IMR-90 (cell line): ENCODE results near the gene EFEMP1. TPM values are rescaled to one million over a fixed set of nuclear protein-coding genes. Genes with fewer than 3 reads are reported as not detected.

ENCODE experiments used
- ATAC-seq: fragments of 200-7000 bp; cut with Tn5 transposase; 2 replicates; pipeline ENCODE4 v1.9.1; 2020; ENCODE audit warnings: low read depth, mild to moderate bottlenecking, moderate library complexity
- BruUV-seq: library from RNA; stranded (reverse); fragments of 400-500 nt; replicated peaks from 2 replicates; lab custom pipeline; 2021; lab: Mats Ljungman, UMichigan
- CTCF ChIA-PET: fragments of 300-600 bp; formaldehyde crosslinking; extraction: SDS; loops from one replicate; lab custom pipeline; 2021; ENCODE audit warnings: antibody characterized with exemption; lab: Yijun Ruan, JAX
- POLR2A ChIA-PET: fragments of 300-600 bp; sonication (Branson Sonifier 250); formaldehyde crosslinking; loops from one replicate; lab custom pipeline; 2022; ENCODE audit warnings: antibody characterized with exemption; ENCODE audit not compliant: unreplicated experiment; lab: Charles Lee
- DNase-seq: peaks from one replicate; pipeline ENCODE4 v3.0.0; 2013
- H2AFZ ChIP-seq: replicated peaks from 2 replicates; pipeline ENCODE3; 2013; ENCODE audit warnings: low read length, mild to moderate bottlenecking; ENCODE audit not compliant: poor library complexity
- H2AK5ac ChIP-seq: 2 replicates; pipeline ENCODE4 v1.6.1; 2013; ENCODE audit warnings: low read depth, low read length, inconsistent platforms
- H2AK9ac ChIP-seq: replicated peaks from 2 replicates; pipeline ENCODE3; 2013; ENCODE audit warnings: mild to moderate bottlenecking, low read depth, low read length, moderate library complexity; ENCODE audit not compliant: poor library complexity
- H2BK120ac ChIP-seq: 2 replicates; pipeline ENCODE4 v1.6.1; 2013; ENCODE audit warnings: low read depth, low read length, inconsistent platforms
- H2BK15ac ChIP-seq: 3 replicates; pipeline ENCODE4 v1.6.1; 2013; ENCODE audit warnings: low read depth, low read length, inconsistent platforms
- H2BK20ac ChIP-seq: 2 replicates; pipeline ENCODE4 v1.6.1; 2013; ENCODE audit warnings: low read depth, mild to moderate bottlenecking, inconsistent platforms, low read length, moderate library complexity
- H2BK5ac ChIP-seq: 2 replicates; pipeline ENCODE4 v1.6.1; 2013; ENCODE audit warnings: mild to moderate bottlenecking, low read depth, low read length, inconsistent platforms; ENCODE audit not compliant: poor library complexity, severe bottlenecking
- H3K14ac ChIP-seq: replicated peaks from 2 replicates; pipeline ENCODE4 v1.6.1; 2013; ENCODE audit warnings: low read depth, low read length, inconsistent platforms
- H3K18ac ChIP-seq: 2 replicates; pipeline ENCODE4 v1.6.1; 2013; ENCODE audit warnings: low read depth, low read length, control low read depth
- H3K23ac ChIP-seq: 2 replicates; pipeline ENCODE4 v1.6.1; 2013; ENCODE audit warnings: low read depth, low read length, inconsistent platforms
- H3K27ac ChIP-seq: 2 replicates; pipeline ENCODE4 v1.5.1; 2013; ENCODE audit warnings: mild to moderate bottlenecking, control low read depth, low read length; ENCODE audit not compliant: insufficient read depth
- H3K27me3 ChIP-seq: 2 replicates; pipeline ENCODE4 v1.6.1; 2013; ENCODE audit warnings: low read length; ENCODE audit not compliant: control insufficient read depth, insufficient read depth
- H3K36me3 ChIP-seq: 2 replicates; pipeline ENCODE4 v1.6.1; 2013; ENCODE audit warnings: low read length, mixed read lengths; ENCODE audit not compliant: control insufficient read depth, insufficient read depth
- H3K4ac ChIP-seq: 2 replicates; pipeline ENCODE4 v1.6.1; 2013; ENCODE audit warnings: low read depth, low read length, inconsistent platforms
- H3K4me1 ChIP-seq: 2 replicates; pipeline ENCODE4 v1.6.1; 2013; ENCODE audit warnings: low read length, mixed read lengths; ENCODE audit not compliant: control insufficient read depth, insufficient read depth
- H3K4me2 ChIP-seq: 2 replicates; pipeline ENCODE4 v1.6.1; 2013; ENCODE audit warnings: low read depth, mild to moderate bottlenecking, control low read depth, low read length, moderate library complexity
- H3K4me3 ChIP-seq: 2 replicates; pipeline ENCODE4 v1.5.1; 2013; ENCODE audit warnings: low read depth, mild to moderate bottlenecking, control low read depth, low read length, moderate library complexity; ENCODE audit not compliant: insufficient read depth
- H3K56ac ChIP-seq: 2 replicates; pipeline ENCODE4 v1.6.1; 2013; ENCODE audit warnings: low read length, inconsistent platforms; ENCODE audit not compliant: insufficient read depth; ENCODE audit errors: extremely low read depth
- H3K79me1 ChIP-seq, 2 experiments: 2 replicates each; pipeline ENCODE4 v1.6.1; 2013; ENCODE audit warnings: low read length in 2 of 2, inconsistent platforms in 1 of 2, low read depth in 1 of 2
- H3K9ac ChIP-seq: 2 replicates; pipeline ENCODE4 v1.6.1; 2013; ENCODE audit warnings: low read depth, low read length, control low read depth
- H3K9me1 ChIP-seq: 2 replicates; pipeline ENCODE4 v1.6.1; 2013; ENCODE audit warnings: low read length, inconsistent platforms; ENCODE audit not compliant: insufficient read depth
- H3K9me3 ChIP-seq: 2 replicates; pipeline ENCODE4 v1.6.1; 2013; ENCODE audit warnings: low read length; ENCODE audit not compliant: control insufficient read depth, insufficient read depth
- H4K20me1 ChIP-seq: 2 replicates; pipeline ENCODE4 v1.6.1; 2013; ENCODE audit warnings: low read length, inconsistent platforms; ENCODE audit not compliant: insufficient read depth
- H4K5ac ChIP-seq: 2 replicates; pipeline ENCODE4 v1.6.1; 2013; ENCODE audit warnings: mild to moderate bottlenecking, low read depth, low read length, control low read depth
- H4K8ac ChIP-seq, 2 experiments: 2 replicates each; pipeline ENCODE4 v1.6.1; 2013; ENCODE audit warnings: low read depth in 2 of 2, low read length in 2 of 2, control low read depth in 1 of 2, inconsistent platforms in 1 of 2
- H4K91ac ChIP-seq: 2 replicates; pipeline ENCODE4 v1.6.1; 2013; ENCODE audit warnings: low read depth, low read length, inconsistent platforms; ENCODE audit not compliant: insufficient read depth
- BHLHE40 ChIP-seq: fragments of 150-350 bp; IDR thresholded peaks from 2 replicates; pipeline ENCODE4 v1.6.1; 2016; ENCODE audit warnings: mild to moderate bottlenecking, low read depth, low read length
- CEBPB ChIP-seq: IDR thresholded peaks from 2 replicates; pipeline ENCODE4 v1.6.1; 2012; ENCODE audit warnings: low read depth, low read length, improper control_type of control experiment
- CHD1 ChIP-seq: IDR thresholded peaks from 2 replicates; pipeline ENCODE4 v1.6.1; 2012; ENCODE audit warnings: low read depth, low read length, improper control_type of control experiment
- FOS ChIP-seq: fragments of 150-350 bp; IDR thresholded peaks from 2 replicates; pipeline ENCODE4 v1.6.1; 2016; ENCODE audit warnings: low read depth, low read length
- MAFK ChIP-seq: IDR thresholded peaks from 2 replicates; pipeline ENCODE4 v1.6.1; 2012; ENCODE audit warnings: low read depth, low read length, improper control_type of control experiment
- MAZ ChIP-seq: IDR thresholded peaks from 2 replicates; pipeline ENCODE4 v1.6.1; 2012; ENCODE audit warnings: low read depth, mild to moderate bottlenecking, low read length, improper control_type of control experiment, moderate library complexity, borderline replicate concordance
- MXI1 ChIP-seq: IDR thresholded peaks from 2 replicates; pipeline ENCODE4 v1.6.1; 2012; ENCODE audit warnings: low read depth, mild to moderate bottlenecking, low read length, moderate library complexity, borderline replicate concordance
- NFE2L2 ChIP-seq: fragments of 150-350 bp; IDR thresholded peaks from 2 replicates; pipeline ENCODE4 v1.6.1; 2016; ENCODE audit warnings: low read depth, mild to moderate bottlenecking, low read length
- POLR2A ChIP-seq: IDR thresholded peaks from 2 replicates; pipeline ENCODE4 v1.6.1; 2012; ENCODE audit warnings: mild to moderate bottlenecking, low read depth, low read length
- RAD21 ChIP-seq: IDR thresholded peaks from 2 replicates; pipeline ENCODE4 v1.6.1; 2012; ENCODE audit warnings: low read length, improper control_type of control experiment
- RCOR1 ChIP-seq: IDR thresholded peaks from 2 replicates; pipeline ENCODE4 v1.6.1; 2012; ENCODE audit warnings: mild to moderate bottlenecking, low read length, improper control_type of control experiment; ENCODE audit not compliant: insufficient replicate concordance
- RFX5 ChIP-seq: IDR thresholded peaks from 2 replicates; pipeline ENCODE4 v1.8.0; 2012; ENCODE audit warnings: low read depth, mild to moderate bottlenecking, low read length, moderate library complexity
- SMC3 ChIP-seq: fragments of 150-350 bp; IDR thresholded peaks from 2 replicates; pipeline ENCODE4 v1.6.1; 2016; ENCODE audit warnings: low read depth, mild to moderate bottlenecking, antibody characterized with exemption, low read length, moderate library complexity
- USF2 ChIP-seq: fragments of 150-350 bp; IDR thresholded peaks from 2 replicates; pipeline ENCODE4 v1.6.1; 2017; ENCODE audit warnings: mild to moderate bottlenecking, antibody characterized with exemption, low read length, low read depth
- dilution Hi-C: fragments of 300-500 bp; cut with HindIII; formaldehyde crosslinking; loops from one replicate; pipeline ENCODE4 v1.14.3; 2018; ENCODE audit warnings: low sequenced_read_pairs; ENCODE audit not compliant: unreplicated experiment
- in situ Hi-C: fragments of 300-500 bp; cut with MboI; formaldehyde crosslinking; loops from 3 replicates; pipeline ENCODE4 v1.14.3; 2019; ENCODE audit warnings: low sequenced_read_pairs, inconsistent platforms, mixed read lengths
- intact Hi-C: fragments of 100-400 bp; cut with micrococcal nuclease; formaldehyde crosslinking; loops from 2 replicates; pipeline ENCODE4 v1.10.0; 2022
- polyA plus RNA-seq, 3 experiments: library from polyadenylated mRNA; depleted of rRNA; stranded (reverse); fragments of >200 nt; gene quantifications; 2 replicates each; pipeline ENCODE4 v1.2.3, GENCODE V29; 2012; ENCODE audit warnings: low replicate concordance in 1 of 3
- total RNA-seq: library from RNA; depleted of rRNA; stranded (reverse); fragments of >200 nt; gene quantifications from 2 replicates; pipeline ENCODE4 v1.2.3, GENCODE V29; 2012
- TF ChIP-seq, protein P1 (sequence below): fragments of 150-350 bp; IDR thresholded peaks from 2 replicates; pipeline ENCODE4 v1.6.1; 2016; ENCODE audit warnings: low read depth, mild to moderate bottlenecking, low read length, moderate library complexity, borderline replicate concordance
- TF ChIP-seq, protein P2 (sequence below): conservative IDR thresholded peaks from 2 replicates; pipeline ENCODE4 v1.5.1; 2012; ENCODE audit warnings: mild to moderate bottlenecking, low read depth, low read length, improper control_type of control experiment

Gene EFEMP1
- total and polyA plus RNA-seq, 2 of the 4 experiments (the other 2 are of a cell fraction): 214 to 219 TPM

DNA sequence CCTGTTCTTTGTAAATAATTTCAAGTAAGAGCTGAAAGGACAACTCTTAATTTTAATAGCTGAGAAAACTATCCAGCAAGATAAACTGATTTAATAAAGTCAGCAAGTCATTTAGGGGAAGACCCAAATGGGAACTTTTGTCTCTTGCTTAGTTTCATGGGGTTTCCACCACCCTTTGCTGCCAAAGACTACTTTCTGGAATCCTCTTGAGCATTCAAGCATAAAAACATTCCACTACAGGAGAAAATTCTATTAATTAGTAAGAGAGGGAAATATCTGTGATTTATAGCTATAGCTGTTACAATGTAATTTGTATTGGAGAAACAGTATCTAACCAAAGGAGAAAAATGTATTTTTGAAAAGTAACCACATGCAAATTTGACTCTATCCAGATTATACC is 20.6 kb downstream of the EFEMP1 start:
- Histone ChIP-seq H3K9me3 (peaks cover 3% of the 10 kb centered on the region; the same call in 1 of the 2 replicates), H3K4me1 (peaks cover 8% of the 10 kb centered on the region), H2BK5ac (no peak overlapping the region), H3K79me1 (peaks cover 5 to 11% of the 10 kb centered on the region in 2 experiments; a peak in 3 of 4 replicates), H2AK5ac (no peak overlapping the region), H3K4ac (no peak overlapping the region), H3K4me3 (no peak overlapping the region), H3K23ac (no peak overlapping the region), H3K9me1 (peaks cover 7% of the 10 kb centered on the region; the same call in 1 of the 2 replicates), H4K20me1 (no peaks in the 10 kb centered on the region), H2BK20ac (no peak overlapping the region), H3K27ac (no peak overlapping the region), H3K27me3 (no peaks in the 10 kb centered on the region), H2AFZ (no peak overlapping the region), H2AK9ac (no peak overlapping the region), H3K14ac (no peak overlapping the region), H2BK120ac (no peak overlapping the region), H3K9ac (no peak overlapping the region), H3K56ac (no peak overlapping the region), H3K18ac (no peak overlapping the region), H2BK15ac (no peak overlapping the region), H3K4me2 (no peak overlapping the region), H4K8ac (no peak overlapping the region), H3K36me3 (peaks cover 16% of the 10 kb centered on the region), H4K91ac (no peak overlapping the region), H4K5ac (no peak overlapping the region)
- in situ Hi-C loops: no loop called here
- ChIA-PET POLR2A (no interaction called here), CTCF (no interaction called here)
- ATAC-seq: no peak
- intact Hi-C loops: no loop called here
- dilution Hi-C loops: no loop called here
- TF ChIP-seq RCOR1 (no peak), CEBPB (no peak), MXI1 (no peak), RAD21 (no peak), USF2 (no peak), NFE2L2 (no peak), FOS (no peak), BHLHE40 (no peak), MAFK (no peak), SMC3 (no peak), MAZ (no peak), POLR2A (no peak), RFX5 (no peak), CHD1 (no peak)
- TF ChIP-seq, protein P1, sequence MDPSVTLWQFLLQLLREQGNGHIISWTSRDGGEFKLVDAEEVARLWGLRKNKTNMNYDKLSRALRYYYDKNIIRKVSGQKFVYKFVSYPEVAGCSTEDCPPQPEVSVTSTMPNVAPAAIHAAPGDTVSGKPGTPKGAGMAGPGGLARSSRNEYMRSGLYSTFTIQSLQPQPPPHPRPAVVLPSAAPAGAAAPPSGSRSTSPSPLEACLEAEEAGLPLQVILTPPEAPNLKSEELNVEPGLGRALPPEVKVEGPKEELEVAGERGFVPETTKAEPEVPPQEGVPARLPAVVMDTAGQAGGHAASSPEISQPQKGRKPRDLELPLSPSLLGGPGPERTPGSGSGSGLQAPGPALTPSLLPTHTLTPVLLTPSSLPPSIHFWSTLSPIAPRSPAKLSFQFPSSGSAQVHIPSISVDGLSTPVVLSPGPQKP: no peak
- TF ChIP-seq, protein P2, sequence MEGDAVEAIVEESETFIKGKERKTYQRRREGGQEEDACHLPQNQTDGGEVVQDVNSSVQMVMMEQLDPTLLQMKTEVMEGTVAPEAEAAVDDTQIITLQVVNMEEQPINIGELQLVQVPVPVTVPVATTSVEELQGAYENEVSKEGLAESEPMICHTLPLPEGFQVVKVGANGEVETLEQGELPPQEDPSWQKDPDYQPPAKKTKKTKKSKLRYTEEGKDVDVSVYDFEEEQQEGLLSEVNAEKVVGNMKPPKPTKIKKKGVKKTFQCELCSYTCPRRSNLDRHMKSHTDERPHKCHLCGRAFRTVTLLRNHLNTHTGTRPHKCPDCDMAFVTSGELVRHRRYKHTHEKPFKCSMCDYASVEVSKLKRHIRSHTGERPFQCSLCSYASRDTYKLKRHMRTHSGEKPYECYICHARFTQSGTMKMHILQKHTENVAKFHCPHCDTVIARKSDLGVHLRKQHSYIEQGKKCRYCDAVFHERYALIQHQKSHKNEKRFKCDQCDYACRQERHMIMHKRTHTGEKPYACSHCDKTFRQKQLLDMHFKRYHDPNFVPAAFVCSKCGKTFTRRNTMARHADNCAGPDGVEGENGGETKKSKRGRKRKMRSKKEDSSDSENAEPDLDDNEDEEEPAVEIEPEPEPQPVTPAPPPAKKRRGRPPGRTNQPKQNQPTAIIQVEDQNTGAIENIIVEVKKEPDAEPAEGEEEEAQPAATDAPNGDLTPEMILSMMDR: no peak
- DNase-seq: no peak
- no TSS peak for BruUV-seq
